Measurements from ENCODE around the gene DISP2.
A peak's percentile ranks its signal among the peaks of the same experiment; 100 is the strongest.

The DISP2 gene

DNA sequence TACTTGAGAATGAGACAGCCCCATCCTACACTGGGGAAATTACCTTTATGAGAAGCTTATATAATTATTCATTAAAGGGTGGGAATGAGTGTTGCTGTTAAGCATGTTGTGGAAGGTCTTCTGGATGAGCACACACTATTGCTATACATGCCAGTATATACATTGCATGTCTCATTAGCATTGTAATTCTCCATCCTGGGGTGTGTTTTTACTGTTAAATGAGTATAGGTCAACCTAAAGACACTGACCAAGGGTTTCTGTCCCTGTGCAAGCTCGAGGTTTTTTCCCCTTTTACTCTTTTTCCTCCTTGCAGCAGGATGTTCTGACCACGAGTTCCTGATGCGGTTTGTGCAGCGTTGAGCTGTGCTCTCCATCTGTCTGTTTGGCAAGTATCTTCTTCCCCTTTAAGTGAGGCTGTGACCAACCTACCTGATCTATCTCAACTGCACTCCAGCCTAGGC, 40.4 kb downstream of the DISP2 start:
- DNase-seq = peak; percentile 21

DNA sequence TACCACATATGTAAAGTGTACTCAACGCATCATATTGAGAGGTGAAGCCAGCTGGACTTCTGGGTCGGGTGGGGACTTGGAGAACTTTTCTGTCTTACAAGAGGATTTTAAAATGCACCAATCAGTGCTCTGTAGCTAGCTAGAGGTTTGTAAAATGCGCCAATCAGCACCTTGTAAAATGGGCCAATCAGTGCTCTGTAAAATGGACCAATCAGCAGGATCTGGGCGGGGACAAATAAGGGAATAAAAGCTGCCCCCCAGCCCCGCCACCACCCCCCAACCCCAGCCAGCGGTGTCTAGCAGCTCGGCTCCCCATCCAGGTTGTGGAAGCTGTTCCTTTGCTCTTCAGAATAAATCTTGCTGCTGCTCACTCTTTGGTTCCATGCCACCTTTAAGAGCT, 41.4 kb downstream of the DISP2 start:
- DNase-seq = no peak

DNA sequence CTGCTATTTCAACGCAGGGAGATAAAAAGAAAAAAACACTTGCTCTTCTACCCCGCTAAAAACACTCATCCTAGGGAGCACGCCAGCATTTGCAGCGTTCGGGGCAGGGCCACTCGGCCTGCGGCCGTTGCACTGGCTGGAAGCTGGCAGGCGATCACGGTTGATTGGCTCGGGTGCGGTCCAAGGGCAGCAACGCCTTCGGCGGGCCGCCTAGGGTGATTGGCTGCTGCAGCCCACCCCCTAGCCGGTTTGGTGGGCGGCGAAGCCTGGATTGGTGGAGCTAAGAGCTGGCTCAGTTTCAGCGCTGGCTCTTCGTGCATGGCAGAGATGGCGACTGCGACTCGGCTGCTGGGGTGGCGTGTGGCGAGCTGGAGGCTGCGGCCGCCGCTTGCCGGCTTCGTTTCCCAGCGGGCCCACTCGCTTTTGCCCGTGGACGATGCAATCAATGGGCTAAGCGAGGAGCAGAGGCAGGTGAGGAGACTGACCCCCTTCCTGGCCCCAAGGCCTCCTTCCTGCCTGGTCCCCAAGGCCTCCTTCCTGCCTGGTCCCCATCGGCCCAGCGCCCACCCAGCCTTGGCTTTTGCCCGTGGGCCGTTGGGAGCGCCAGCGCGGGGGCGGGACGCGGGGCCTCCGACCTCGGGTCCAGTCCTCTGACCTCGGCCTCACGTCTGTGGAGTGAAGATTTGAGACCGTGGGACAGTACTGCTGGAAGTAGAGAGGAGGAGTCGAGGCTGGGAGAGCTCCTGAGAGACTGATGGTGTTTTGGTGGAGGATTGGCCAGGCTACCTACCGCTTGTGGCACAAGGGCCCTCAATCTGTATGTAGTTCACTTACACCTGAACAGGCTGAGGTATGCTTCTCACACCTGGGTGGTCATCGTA, 47.7 kb downstream of the DISP2 start, which contains the start of gene IVD:
TSS of gene IVD (plus strand) at position 295 of the 881 bp plus-strand sequence. CDS start at position 328, 33 bp downstream.
- peak; percentile 88 for DNase-seq

DNA sequence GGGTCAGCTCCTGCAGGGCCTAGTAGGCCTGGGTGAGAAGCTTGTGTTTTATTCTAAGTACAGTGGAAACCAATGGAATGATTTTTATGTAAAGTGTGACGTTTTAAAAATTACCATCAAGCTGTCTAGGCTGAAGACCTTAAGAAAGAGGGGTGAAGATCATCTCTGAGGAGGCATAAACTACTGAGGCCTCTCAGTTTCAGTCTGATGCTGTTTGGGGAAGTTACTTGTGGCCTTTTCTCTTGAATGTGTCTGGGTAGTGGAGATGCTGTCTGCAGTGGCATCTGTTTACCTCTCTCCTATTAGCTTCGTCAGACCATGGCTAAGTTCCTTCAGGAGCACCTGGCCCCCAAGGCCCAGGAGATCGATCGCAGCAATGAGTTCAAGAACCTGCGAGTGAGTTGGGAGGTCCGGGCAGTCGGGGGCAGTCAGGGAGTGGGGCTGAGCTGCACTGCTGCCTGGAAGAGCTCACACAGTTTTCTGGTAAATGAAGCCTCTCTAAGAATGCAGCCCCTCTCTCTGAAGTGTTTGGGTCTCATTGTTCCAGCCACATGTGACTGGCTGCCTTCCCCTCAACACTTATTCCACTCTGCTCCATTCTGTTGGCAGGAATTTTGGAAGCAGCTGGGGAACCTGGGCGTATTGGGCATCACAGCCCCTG, 49.4 kb downstream of the DISP2 start:
- DNase-seq = no peak

DNA sequence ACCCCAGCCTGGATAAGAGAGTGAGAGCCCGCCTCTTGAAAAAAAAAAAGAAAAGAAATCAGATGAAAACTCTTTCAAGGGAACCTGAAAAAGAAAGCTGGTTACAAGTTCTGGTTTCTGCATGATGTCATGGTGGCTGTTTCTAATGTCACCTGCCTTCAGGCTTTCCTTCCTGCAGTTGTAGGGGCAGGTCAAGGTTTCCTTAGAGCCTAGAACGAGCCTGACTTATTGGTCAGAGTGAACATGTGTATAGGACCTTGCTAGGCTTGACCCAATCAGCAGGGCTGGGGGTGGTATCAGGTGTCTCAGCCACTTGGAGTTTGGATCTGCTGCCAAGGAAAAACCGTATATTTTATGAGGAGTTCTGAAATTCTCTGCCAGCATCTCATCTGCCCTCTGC, 51.3 kb downstream of the DISP2 start:
- no peak for DNase-seq

DNA sequence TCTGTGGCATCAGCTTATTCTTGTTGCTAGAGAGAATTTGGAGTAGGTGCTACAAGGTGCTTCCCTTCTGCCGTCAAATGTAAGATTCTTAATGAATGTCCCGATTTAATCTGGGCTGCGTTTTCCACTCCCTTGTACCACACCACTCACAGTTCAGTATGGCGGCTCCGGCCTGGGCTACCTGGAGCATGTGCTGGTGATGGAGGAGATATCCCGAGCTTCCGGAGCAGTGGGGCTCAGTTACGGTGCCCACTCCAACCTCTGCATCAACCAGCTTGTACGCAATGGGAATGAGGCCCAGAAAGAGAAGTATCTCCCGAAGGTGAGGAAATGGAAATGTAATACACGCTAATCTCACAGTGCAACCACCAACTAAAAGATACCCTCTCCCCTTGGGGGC, 52.5 kb downstream of the DISP2 start:
- DNase-seq = no peak

DNA sequence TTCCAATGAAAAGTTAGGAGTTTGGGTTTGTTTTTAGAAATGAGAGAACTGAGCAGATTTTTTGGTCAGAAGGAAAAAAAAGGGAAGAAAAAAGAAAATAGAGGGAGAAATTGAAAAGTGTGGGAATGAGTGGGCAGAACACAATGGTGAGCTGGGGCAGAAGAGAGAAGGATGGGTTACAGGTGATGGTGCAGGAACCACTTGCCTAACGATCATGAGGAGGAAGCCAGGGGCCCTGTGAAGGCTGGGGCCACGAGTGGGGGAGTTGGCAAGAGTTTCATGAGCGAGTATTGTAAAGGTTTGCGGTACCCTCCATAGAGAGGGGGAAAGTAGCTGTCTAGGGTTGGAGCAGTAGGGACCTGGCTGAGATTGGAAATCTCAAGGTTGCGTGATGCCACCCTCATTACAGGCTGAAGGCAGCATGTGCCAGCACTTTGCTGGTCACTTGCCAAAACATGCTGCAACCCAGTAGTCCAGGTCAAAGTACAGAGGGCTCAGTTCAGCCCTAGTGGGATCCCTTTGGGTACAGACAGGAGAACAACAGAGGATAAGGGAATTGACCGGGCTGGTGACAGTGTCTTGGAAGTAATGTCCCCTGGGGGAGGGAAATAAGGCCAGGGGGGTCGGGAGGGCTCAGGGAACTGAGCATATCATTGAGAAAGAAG, 54.2 kb downstream of the DISP2 start:
- DNase-seq = no peak

DNA sequence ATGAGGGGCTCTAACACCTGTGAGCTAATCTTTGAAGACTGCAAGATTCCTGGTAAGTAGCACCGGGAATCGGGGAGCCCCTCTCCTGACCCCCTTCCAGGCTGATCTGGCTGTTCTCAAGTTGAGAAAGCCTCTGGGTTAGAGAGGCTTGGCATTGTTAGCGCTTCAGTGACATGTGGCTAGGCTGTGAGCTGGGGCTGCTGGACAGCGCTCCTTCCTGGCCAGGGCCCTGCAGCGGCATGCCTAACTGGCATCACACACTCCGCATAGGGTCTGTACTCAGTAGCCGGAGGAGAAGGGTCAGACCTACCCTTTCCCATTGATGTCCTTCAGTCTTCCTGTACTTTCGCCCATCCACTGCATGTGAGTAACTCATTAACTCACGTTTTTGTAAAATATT, 55.0 kb downstream of the DISP2 start:
- DNase-seq = no peak

DNA sequence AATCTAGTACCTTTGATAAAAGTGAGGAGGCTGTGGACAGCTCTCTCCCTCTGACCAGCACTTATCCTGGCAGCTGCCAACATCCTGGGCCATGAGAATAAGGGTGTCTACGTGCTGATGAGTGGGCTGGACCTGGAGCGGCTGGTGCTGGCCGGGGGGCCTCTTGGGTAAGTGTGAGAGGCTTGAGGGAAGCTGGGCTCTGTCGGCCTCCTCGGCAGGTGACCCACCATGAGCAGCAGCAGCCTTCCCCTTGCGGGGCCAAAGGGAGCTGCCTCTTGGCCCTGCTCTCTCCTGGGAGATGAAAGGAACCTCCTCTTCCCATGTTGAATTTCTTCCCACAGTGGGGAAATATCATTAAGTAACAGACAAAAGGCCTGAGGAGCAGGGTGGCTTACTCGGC, 56.8 kb downstream of the DISP2 start:
- DNase-seq = no peak

DNA sequence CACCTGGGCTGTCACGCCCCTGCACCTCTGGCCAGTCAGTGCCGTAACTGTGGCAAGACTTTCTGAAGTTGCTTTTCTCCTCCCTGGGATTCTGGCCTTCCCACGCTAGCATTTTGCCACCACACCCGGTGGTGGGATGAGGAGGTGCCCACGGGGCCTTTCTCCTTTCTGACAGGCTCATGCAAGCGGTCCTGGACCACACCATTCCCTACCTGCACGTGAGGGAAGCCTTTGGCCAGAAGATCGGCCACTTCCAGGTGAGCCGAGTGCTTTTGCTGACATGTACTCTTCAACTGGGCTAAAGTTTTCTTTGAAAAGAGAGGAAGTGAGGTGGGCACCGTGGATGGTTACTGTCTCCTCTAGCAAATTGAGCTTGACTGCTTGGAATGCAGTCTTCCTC, 57.2 kb downstream of the DISP2 start:
- DNase-seq = no peak

DNA sequence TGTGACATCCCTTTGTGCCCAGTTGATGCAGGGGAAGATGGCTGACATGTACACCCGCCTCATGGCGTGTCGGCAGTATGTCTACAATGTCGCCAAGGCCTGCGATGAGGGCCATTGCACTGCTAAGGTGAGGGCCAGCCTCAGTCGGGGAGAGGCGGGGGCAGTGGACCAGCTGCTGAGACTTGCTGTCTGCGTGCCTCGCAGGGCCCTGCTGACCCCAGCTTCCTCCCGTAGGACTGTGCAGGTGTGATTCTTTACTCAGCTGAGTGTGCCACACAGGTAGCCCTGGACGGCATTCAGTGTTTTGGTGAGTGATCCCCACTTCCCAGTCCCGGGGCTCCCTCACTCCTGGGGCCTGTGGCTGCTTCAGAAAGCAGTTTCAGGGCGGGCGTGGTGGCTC, 58.0 kb downstream of the DISP2 start:
- DNase-seq = no peak

DNA sequence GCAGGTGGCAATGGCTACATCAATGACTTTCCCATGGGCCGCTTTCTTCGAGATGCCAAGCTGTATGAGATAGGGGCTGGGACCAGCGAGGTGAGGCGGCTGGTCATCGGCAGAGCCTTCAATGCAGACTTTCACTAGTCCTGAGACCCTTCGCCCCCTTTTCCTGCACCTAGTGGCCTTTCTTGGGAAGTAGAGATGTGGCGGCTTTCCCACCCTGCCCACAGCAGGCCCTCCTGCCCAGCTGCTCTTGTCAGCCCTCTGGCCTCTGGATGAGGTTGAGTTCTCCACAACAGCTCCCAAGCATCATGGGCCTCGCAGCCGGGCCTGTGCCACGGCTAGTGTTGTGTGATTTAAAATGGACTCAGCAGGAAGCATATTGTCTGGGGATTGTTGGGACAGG, 60.1 kb downstream of the DISP2 start:
- no peak for DNase-seq

DNA sequence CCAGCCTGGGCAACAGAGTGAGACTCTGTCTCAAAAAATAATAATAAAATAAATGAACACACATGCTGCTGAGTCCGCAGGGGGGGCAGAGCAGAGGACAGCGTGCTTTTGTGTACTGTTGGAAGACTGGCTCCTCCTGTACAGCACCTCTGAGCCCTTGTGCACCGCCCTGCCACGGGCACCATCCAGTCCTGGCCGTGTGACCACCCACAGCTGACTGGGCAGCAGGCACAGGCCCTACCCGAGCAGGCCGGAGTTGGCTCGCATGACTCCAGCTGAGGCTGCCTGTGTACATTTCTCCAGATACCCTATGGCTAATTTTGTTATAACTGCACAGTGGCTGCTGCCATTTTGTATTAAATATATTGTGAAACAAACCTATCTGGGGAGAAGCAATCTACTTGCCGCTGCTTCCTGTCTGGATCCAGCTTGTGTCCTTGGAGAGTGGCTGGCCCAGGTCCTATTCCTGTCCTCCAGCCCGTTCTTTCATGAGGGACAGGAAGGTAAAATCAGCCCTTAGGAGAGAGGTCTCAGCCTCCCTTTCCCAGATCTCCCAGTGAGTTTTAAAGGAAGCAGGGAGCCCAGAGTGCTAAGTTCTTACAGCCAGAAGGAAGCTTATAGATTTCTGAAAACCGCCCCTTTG, 62.2 kb downstream of the DISP2 start:
- no peak for DNase-seq

DNA sequence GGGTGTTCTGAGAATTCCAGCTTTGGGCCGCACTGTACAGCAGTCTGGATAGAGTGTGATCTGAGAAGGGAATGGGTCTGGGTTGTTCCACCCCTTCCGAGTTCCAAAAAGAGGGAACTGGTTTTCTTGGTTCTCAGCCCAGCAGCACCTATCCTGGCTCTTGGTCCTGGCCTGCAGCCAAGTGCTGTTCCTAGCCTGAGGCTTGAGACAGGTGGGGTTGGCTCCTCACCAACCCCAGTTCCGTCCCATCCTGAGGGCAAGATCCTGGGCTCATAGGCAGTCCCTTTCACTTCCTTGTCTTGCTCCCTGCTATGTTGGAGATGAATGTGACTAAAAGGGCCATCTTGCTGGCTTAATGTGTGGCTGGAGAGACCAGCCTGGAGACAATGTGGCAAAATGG, 62.8 kb downstream of the DISP2 start:
- DNase-seq = no peak

DNA sequence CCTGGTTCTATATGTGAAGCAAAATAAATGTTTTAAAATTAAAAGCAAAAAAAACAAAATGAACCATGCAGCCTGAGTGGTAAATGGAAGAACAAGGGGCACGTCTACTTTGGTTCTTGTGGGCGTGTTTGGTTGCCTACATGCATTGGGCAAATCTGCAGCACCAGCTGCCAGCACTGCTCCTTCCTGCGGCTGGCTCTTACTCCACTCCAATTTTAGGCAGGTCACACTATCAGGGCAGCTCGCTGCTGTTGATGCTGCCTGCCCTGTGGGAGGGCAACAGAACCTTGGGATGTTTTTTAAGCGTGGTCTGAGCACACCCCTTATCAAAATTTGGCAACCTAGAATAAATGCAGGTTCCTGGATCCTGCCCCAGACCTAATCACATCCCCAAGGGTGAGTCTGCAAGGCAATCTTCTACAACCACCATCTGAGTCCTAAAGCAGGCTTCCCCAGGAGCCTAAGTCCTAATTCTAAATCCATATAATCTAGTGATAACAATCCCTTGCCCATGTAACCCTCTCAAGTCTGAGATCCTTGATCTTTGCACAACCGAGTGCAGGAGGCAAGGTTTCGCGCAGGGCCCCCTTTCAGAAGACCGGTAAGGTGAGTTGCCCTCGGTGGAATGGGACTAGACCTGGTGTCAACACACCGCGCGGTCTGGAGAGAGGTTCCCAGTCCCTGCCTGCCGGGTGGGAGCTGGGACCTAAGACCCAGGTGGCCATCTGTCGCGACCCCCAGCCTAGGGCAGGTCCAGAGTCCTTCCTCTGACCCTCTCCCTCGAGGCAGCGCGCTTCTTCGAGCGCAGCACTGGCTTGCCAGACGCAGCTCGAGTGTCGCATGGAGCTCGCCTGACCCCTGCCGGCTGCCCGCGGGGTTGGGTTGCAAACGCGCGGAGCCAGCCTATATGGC, 63.5 kb downstream of the DISP2 start:
- peak; percentile 80 for DNase-seq

DNA sequence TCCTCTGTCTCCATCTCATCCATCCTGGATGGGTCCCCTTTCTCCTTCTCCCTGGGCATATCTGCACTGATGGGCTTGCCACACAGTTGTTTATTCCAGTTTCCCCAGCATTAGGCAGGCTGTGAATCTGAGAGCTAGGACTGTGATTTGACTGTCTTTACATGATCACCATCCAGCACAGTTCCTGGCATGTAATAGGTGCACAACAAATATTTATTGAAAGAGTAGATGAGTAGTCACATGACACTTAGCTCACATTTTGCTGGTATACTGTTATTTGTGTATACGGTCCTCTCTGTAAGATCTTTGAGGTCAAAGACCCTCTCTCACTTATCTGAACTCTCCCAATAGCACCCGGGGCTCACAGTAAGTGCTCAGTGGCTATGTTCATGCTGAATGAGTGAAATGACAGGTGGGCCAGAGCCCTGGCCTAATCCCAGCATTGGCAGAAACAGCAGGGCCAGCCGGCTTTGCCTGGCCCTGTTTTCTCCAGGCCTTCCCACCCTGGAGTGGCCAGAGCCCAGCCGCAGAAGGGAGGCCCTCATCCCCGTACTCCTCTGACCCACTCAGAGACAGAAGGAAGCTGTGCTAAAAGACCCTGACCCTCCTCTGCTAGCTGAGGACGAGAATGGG, 66.6 kb downstream of the DISP2 start:
- DNase-seq = no peak

DNA sequence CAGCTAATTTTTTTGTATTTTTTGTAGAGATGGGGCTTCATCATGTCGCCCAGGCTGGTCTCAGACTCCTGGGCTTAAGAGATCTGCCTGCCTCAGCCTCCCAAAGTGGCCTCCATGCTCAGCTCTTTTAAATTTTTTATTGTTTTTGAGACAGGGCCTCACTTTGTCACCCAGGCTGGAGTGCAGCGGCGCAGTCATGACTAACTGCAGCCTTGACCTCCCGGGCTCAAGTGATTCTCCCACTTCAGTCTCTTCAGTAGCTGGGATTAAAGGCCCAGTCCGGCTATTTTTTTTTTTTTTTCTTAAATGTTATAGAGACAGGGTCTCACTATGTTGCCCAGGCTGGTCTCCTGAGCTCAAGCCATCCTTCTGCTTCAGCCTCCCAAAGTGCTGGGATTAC, 67.7 kb downstream of the DISP2 start:
- DNase-seq = no peak

DNA sequence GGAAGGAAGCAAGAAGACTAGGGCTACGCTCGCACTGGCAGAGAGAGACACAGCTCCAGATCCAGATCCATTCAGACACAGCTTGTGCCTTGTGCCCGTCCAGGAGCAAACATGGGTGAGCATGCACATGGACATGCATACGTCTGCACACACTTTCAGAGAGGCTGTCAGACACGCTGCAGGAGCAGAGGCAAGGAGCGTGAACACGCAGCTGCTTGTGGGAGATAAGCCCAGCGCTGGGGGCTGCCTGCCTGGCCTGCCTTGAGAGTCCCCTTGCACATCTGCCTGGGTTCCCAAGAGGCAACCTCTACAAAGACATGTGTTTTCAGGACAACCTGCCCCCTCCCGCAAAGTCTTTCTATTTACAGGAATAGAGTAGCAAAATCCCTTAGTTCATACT, 69.2 kb downstream of the DISP2 start:
- DNase-seq = no peak

DNA sequence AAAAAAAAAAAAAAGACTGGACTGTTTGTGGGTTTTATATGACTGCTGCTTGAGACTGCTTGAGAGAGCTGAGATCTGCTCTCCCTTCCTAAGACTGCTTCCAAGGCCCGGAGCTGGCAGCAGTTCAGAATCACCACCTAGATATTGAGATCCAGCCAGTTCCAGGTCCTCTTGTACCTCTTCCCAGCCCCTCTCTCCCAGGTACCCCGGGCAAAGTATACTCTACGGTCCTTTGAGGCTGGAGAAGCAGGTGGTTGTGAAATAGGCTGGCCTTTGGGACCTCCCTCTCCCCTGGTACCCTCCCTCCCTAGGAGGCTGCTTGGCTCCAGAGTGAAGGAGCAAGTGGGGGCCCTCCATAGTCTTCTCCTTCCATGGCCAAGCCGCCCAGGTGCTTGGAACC, 70.2 kb downstream of the DISP2 start:
- no peak for DNase-seq

All from CD4-positive, alpha-beta T cell treated with Interleukin-12 subunit alpha and Interleukin-12 subunit beta, for 1 hour (primary cell).